GDM1 (cell line): ENCODE results near the gene CUX1.
"Not testable (repeated sequence)": the region's sequence is repeated elsewhere in the genome, so short reads cannot be mapped to it uniquely, and the experiment has no call there.

Source experiments
- DNase-seq: peaks from one replicate; lab custom pipeline; 2025; lab: John Stamatoyannopoulos, UW

CUX1 gene

DNA sequence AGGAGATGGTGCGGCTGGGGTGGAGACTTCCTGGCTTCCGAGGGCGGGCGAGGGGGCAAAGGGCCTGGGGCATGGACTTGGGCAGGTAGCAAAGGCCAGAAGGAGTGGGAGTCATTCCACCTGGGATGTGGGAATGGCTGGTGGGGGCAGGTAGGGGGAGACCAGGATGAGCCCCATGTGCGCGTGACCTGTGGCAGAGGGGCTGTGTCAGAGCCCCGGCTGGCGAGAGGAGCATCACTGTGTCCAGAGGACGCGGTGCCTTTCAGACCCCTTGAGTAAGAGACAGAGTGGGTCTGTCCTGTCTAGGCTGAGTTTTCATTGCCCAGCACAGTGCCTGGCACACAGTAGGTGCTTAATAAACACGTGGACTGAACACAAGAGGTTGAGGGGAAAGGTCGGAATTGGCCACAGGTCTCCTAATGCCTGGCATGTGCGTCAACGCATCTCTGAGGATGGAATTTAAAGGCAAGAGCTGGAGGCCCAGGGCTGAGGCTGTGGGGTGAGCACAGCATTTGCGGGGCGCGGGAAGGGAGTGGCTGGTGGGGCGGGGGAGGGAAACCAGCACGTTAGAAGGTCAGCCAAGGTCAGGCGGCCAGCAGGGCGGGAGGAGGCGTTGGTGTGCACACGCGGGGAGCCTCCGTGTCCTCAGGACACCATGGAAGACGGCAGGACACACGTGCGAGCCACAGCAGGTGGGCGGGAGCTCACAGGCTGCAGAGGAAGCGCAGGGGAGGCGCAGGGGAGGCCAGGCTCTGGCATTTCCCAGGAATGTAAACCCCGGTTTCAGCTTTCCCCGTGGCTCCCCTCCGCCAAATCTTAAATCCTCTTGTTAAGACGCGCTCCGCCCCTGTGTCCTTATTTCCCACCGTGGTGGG is 51.8 kb downstream of the CUX1 start:
- no peak for DNase-seq

DNA sequence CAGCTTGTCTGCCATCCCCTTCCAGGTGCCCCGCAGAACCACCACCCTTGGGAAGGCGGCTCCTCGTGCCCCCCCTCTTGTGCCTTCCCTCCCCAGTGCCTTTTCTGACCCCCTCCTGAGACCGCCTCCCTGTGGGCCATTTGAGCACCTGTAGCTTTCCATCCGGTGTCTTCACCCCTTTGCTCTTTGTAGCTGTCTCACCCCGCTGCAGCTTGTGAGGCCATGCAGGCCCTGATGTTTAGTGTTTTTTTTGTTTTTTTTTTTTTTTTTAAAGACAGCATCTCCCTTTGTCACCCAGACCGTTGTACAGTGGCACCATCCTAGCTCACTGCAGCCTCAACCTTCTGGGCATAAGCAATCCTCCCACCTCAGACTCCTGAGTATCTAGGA is 52.5 kb downstream of the CUX1 start:
- DNase-seq, result no peak

DNA sequence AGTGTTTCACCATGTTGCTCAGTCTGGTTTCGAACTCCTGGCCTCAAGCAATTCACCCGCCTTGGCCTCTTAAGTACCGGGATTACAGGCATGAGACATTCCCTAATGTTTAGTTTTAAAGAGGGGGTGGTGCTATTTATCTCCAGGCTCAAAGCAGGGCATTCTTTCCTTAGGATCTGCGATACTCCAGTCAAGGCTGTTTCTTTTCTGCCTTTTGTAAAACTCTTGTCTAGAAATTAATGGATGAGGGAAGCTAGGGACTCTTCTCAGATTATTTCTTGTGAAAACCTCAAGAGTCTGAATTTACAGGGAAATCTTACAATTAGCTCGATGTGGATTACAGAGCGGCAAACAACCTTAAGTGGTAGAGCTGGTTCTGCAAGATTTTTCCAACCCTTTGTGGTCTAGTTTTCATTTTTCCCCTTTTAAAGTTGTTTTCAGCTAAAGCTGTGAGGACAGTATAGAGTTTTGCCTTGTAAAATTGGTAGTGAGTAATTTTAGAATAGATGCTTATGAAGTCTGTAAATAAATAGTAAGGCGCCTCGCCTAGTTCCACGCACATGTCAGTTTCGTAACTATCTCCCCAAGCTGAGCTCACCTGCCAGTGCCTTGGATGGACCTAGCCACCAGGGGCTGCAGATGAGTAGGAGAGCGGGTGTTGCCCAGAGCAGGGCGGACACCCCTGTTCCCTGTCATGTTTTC is 53.1 kb downstream of the CUX1 start:
- DNase-seq, result no peak

DNA sequence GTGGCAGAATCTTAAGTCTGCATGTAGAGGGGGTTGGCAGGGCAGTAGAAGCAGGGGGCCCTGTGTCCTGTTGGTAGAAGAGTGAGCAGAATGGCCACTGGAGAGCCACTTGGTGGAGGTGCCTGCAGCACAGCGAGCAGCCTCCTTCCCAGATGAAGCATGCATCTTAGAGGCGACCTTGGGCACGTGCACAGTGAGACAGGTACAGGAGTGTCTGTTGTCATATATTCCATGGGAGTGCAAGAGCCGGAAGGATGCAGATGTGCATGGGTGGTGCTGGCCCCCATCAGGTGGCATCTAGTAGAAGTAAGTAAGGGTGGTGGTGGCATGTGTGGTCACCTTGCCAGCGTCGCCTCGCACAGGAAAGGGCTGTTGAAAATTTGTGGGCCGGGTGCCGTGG is 53.9 kb downstream of the CUX1 start:
- DNase-seq, result no peak

DNA sequence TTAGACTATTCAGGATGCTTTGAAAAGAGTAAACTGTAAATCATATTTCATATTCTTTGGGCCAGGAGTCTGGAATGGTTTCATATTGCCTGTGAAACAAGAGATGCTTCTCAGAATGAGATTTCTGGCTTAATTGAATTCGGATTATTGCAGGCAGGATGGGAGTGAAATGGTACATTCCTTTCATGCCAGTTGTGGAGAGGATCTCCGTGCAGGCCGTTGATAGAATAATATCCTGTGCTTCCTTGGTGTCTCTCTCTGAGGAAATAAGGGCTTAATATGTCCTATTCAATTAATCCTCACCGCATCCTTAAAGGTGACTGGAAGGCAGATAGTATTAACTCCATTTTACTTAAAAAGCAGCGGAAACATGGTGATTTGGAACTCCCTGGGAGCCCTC is 56.6 kb downstream of the CUX1 start:
- DNase-seq, result no peak

DNA sequence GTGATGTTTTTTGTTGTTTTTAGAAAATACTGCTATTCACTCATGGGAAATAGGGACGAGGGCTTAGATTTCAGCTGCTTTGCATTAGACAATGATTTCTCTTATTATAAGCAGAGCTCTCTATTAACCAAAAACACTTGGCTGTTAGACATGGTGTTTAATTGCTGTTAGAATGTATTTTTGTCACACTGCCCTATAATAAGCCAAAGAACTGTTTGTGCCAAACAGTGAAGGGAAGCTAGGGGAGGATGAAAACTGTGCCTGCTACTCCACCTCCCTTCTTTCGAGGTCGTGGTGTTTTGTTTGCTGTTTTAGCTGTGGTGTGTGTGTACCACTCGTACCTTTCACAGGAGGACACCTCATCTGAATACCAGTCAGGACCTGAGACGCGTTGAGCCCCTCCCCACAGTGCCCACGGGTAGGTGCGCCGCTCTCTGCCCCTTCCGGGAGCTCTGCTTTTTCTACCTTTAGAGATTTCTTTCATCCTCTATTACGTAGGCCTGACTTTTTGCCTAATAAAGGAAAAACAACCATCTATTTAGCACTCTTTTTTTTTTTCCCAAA is 57.9 kb downstream of the CUX1 start:
- DNase-seq, result no peak

DNA sequence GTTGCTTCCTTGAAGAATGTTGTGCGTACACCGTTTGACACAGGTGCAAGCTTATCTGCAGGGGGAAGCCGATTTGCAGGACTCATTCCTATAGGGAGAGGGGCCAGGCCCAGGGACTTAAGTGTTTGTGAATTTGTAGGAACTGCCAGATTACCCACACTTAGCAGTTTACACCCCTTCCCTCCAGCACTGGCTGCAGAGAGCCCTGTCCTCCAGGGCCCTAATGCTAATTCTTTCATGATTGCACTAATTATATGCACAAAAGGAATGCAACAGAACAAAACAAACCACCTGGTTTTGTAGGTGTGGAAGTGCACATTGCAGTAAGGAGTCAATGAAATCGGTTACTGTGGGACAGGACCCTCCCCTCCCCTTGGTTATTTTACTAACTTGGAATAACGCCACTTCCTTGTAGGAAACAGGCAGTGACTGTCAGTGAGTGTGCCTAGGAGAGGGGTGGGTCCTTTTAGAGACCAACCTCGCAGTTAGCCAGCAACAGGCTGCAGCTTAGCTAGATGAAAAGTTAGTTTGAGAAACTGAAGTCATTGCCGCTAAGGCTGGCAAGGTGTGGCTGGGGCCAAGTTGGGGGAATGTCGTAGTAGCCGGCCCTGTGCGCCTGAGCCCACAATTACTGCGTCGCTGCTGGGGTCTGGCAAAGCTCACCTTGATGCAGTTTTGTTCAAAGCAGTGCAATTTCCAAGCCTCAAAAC is 60.6 kb downstream of the CUX1 start:
- DNase-seq, result no peak

DNA sequence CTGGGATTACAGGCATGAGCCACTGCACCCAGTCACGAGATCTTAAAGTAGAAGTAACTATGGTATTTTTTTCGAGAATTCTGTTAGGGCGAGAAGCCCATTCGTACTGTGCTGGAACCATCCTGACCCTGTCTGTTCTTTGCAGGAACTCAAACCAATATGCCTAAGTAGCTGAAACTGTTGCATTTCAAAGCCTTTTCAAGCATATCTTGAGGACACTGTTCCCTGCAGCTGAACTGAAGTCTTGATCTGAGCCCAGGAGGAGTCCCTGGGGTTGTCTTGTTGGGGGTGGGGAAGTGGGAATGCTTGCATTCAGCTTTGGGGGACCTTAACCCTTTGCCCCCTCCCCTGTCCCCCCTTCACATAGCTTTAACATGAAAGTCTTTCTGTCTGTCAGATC is 61.5 kb downstream of the CUX1 start:
- no peak for DNase-seq

DNA sequence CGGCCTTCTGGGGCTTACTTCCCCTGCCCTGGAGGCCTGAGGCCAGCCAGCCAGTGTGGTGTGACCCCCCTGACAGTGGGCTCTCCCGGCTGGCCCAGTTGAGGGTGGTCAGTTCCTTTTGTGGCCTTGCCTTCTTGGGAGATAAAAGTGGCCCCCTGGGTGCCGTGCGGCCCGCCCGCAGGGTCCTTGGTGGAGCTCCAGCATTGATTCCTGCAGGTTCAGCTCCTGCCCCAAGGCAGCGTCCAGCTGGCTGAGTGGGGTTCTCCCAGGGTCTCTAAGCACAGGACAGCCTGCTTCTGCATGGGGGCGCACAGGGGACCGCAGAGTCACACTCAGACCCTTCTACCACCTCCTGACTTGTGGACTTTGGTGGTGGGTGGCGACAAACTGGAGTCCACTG is 62.1 kb downstream of the CUX1 start:
- no peak for DNase-seq

DNA sequence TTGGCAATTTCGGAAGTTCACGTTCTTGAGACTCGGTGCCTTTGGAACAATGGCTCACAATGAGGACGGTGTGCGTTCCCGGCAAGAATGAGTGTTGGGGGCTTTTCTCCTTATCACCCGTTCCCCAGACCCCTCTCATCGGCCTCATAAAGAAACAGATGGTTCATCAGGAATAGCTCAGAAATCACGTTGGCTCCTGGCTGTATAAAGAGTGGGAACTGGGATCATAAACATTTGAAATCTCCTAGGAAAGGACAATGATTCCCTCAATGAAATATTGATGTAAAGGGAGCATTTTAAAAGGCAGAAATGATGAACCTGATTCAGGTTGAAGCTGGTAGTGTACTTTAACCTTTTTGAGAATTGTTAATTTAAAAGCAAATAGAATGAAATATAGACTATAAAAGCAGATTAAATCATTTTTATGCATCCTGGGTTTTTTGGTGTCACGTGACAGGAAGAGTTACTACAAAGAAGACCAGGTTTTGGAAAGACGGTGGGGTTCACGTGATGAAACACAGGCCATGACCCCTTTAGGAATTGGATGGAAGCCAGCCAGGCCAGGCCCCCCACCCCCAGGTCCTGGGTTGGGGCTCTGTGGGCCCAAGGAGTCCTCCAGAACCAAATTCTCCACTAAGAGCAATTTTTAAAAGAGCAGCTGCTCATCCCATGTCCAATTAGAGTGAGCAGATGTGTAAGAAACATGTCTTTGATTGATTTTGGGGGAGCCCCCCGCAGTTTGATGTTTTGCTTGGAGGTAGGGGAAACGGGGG is 63.0 kb downstream of the CUX1 start:
- DNase-seq, result no peak

DNA sequence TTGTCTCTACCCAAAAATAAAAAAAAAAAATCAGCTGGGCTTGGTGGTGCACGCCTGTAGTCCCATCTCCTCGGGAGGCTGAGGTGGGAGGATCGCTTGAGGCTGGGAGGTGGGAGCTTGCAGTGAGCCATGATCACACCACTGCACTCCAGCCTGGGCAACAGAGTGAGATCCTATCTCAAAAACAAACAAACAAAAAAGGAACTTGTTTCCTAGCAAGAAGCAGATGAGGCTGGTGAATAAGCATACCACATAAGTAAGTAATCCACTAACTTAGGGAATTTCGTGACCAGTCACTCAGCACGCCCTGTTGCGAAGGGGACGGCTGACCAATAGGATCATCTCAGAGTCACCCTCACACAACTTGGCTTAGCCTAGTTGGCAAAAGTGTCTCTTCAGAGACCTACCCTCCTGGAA is 64.6 kb downstream of the CUX1 start:
- DNase-seq, result no peak

DNA sequence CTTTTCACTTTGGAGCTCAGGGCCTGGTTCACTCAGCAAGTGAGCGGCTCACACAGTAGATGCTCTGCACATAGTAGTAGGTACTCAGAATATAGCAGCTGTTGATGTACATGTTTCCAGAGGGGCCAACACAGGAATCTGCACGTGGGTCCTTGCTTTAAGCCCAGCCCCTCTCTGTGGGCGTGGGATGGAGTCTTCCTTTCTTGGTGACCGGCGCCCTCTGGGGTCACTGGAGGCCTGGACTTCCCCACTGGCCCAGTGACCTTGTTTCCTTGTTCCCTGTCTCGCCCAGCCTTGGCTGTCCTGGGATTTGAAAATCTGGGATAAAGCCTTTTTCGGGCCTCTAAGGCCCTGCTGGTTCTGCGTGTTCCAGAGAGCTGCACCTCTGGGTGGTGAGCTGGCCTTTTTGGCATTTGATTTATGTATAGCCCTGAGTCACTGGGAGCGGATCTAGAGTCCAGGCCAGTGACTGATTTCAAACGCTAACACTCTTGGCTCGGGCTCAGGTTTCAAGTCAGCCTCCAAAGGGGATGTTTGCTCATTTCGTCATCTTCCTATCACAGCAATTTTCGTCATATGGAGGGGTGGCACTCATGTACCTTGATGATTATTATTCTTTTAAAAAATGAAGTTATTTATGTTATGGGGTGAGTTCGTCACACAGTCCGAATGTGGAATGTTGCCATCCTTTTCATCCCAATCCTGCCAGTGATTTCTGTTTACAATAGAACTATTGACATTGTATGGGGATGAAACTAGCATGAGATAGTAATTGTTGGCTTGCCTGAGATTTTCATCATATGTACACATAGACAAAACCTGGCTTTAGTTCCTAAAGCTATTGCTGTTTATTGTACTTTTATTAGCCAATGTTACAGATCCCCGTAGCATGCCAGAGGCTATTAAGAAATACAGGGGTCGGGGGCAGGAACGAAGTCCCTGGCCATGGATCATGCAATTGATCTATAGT is 65.5 kb downstream of the CUX1 start:
- DNase-seq, result no peak

DNA sequence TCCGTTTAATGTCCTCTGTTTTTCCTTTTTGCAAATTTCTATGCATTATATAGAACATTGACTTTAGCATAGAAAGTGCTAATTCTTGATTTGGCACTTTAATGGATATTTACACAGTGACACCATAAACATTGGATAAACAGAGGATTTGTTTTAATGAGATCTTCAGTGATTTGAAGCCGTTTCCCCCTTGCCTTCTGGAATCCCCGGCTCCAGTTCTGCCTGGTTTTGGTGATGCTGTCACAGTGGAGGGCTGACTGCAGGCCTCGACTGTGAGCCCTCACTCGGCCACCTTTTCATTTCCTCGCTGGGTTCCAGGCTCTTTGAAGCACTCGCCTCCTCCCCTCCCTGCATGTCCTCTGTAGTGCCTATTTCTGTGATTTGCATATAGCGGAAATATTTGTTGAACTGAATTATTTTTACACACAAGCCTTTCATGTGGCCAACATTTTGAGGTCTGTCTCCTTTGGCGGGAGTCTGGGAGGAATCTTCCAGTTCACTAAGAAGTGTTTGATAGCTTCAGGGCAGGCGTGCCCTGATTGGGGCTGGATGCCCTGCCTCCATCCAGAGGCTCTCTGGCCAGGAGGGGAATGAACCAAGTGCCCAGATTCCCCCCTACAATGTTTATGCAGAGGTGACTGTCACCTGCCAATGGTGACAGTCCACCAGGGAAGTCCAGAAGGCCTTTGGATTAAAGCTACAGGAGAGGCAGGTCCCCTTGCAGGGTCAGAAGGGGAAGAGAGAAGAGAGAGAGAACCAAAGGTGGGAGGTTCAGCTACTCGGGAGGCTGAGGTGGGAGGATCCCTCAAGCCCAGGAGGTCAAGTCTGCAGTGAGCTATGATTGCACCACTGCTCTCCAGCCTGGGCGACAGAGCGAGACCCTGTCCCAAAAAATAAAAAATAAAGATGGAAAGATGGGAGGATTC is 67.5 kb downstream of the CUX1 start:
- no peak for DNase-seq

DNA sequence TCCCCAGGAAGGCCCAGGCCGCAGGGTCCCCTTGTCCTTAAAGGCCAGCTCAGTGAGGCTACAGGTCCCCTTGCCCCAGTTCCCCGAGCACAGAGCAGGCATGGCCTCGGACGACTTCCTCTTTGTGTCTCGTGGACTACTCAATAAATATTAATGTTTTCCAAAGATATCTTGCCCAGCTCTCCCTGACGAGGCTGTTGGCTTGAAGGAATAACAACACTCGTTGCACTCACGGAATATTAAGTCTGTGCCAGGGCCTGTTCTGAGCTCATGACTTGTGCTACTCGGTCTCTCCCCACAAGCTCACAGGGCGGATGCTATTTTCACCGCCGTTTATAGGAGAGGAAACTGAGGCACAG is 68.2 kb downstream of the CUX1 start:
- no peak for DNase-seq

DNA sequence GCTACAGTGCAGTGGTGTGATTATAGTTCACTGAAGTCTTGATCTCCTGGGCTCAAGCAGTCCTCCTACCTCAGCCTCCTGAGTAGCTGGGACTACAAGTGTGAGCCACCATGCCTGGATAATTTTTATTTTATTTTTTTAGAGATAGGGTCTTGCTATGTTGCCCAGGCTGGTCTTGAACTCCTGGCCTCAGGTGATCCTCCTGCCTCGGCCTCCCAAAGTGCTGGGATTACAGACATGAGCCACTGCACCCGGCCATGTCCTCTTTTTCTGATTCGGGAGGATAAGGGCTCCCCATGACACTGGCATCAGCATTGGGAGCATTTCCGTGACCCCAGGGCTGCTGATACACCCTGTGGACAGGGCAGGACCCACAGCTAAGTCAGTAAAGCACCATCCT is 69.9 kb downstream of the CUX1 start:
- DNase-seq, result not testable (repeated sequence)

DNA sequence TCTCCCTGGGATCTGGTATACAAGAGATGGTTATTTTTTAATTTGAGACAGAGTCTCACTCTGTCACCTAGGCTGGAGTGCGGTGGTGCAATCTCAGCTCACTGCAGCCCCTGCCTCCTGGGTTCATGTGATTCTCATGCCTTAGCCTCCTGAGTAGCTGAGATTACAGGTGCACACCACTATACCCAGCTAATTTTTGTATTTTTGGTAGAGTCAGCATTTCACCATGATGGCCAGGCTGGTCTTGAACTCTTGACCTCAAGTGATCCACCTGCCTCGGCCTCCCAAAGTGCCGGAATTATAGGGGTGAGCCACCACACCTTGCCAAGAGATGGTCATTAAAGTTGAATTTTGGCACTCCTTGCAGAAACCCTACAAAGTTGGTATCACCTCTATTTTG is 71.1 kb downstream of the CUX1 start:
- not testable (repeated sequence) for DNase-seq

DNA sequence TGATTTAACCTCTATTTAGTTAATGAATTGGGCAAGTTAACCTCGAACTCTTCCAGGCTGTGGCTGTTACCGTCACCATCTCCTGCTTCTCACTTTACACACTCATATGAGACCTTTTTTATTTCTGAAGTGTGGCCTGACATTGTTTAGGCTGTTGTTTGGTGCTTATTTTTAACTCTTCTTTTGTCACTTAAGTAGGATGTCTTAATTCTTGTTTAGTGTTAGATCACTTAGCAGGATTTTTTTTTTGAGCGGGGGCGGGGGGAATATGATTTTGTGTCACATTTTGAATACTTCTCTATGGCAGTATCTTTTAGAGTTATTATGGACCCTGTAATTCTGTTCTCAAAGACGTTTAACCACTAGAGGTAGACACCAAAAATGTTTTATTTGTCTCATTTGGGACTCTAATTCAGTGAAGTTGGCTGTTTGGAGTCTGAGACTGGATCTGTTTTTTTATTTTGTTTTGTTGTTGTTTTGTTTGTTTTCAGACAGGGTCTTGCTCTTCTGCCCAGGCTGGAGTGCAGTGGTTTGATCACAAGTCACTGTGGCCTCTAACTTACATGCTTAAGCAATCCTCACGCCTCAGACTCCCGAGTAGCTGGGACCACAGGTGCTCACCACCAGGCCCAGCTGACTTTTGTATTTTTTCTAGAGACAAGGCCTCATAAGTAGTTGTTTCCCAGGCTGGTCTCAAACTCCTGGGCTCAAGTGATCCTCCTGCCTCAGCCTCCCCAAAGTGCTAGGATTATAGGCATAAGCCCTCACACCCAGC is 73.5 kb downstream of the CUX1 start:
- no peak for DNase-seq

DNA sequence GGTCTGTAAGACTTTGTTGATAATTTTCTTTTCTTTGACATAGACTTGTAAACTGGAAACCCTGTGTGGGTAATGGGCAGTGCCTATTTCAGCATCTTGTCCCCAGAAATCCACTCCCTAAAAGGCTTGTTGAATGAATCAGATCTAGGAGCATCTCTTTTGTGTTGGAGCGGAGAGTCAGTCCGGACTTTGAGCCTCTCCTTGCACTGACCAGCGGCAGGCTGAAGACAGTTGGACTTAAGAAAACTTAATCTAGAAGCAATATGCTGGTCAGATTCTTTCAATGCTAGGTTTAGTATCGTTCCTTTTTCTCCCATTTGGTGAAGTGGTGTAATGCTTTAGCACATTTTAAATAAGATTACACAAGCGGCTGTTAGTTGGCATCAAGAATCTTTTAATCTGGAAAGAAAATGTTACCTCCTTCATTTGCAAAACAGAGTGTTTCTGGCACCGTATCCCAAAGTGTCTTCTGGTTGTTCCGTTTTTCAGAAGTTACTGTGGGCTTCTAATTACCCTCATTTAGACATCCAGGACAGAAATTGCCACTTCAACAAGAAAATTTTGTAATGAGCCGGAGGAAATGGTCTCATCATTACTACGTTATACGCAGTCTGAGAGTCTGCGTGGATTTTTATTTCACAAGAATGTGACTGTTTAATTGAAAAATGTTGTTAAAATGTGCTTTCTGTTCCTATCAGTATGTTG is 74.7 kb downstream of the CUX1 start:
- no peak for DNase-seq
